Measurements from ENCODE around the gene GPR179. TPM values are rescaled to one million over a fixed set of nuclear protein-coding genes. Genes with fewer than 3 reads are reported as not detected.
"Not testable (repeated sequence)": the region's sequence is repeated elsewhere in the genome, so short reads cannot be mapped to it uniquely, and the experiment has no call there.

The GPR179 gene
- total RNA-seq, 1 donor from 2014 or later = 0.07 TPM

- TF ChIP-seq CTCF (IDR thresholded peaks at IDR 0.05) = peak; percentile 57
- no peak overlapping the region for H3K4me3 Mint-ChIP-seq
- ATAC-seq (ENCODE audit: low read depth) = peak; percentile 95
- no peak overlapping the region for H3K27ac Mint-ChIP-seq
- no peaks in the 10 kb centered on the region for H3K9me3 Mint-ChIP-seq
- H3K36me3 Mint-ChIP-seq (ENCODE audit: low read depth) = peaks cover 41% of the 10 kb centered on the region
- ChIA-PET CTCF (interaction anchor here (0.6 to 1.6 kb wide), 5 partner anchors 11 to 164 kb away, joined by 3 to 4 read pairs (median 3); no protein-coding TSS in a partner anchor), POLR2A (interaction anchor here (0.5 kb wide), 1 partner anchor 45 kb away, joined by 11 read pairs; no protein-coding TSS in a partner anchor)
- DNase-seq = peak; percentile 61
- H3K27me3 Mint-ChIP-seq = no peaks in the 10 kb centered on the region
- H3K4me1 Mint-ChIP-seq = peaks cover 17% of the 10 kb centered on the region
- intact Hi-C loops (cut with micrococcal nuclease) = no loop called here
Observed at GRCh38 chr17:38322156-38322779, 21.5 kb downstream of the GPR179 start.

GRCh38 chr17:38320482-38320881, 23.3 kb downstream of the GPR179 start:
- TF ChIP-seq CTCF (IDR thresholded peaks at IDR 0.05) = no peak
- no peaks in the 10 kb centered on the region for H3K9me3 Mint-ChIP-seq
- ChIA-PET CTCF (no interaction called here), POLR2A (no interaction called here)
- DNase-seq = no peak
- H3K27me3 Mint-ChIP-seq = no peaks in the 10 kb centered on the region
- ATAC-seq (ENCODE audit: low read depth) = no peak
- peaks cover 50% of the 10 kb centered on the region for H3K36me3 Mint-ChIP-seq (ENCODE audit: low read depth)
- no peak overlapping the region for H3K27ac Mint-ChIP-seq
- no peak overlapping the region for H3K4me3 Mint-ChIP-seq
- intact Hi-C loops (cut with micrococcal nuclease) = no loop called here
- H3K4me1 Mint-ChIP-seq = peaks cover 4% of the 10 kb centered on the region

- Mint-ChIP-seq H3K4me3 (no peak overlapping the region), H3K4me1 (no peaks in the 10 kb centered on the region), H3K27ac (no peak overlapping the region), H3K27me3 (no peaks in the 10 kb centered on the region), H3K36me3 (ENCODE audit: low read depth) (peaks cover 52% of the 10 kb centered on the region), H3K9me3 (no peaks in the 10 kb centered on the region)
- intact Hi-C loops (cut with micrococcal nuclease) = no loop called here
- no peak for ATAC-seq (ENCODE audit: low read depth)
- ChIA-PET POLR2A (no interaction called here), CTCF (no interaction called here)
- TF ChIP-seq CTCF (IDR thresholded peaks at IDR 0.05) = no peak
- no peak for DNase-seq
Observed at GRCh38 chr17:38317081-38317480, 26.7 kb downstream of the GPR179 start.

- no peak for ATAC-seq (ENCODE audit: low read depth)
- ChIA-PET POLR2A (no interaction called here), CTCF (no interaction called here)
- TF ChIP-seq CTCF (IDR thresholded peaks at IDR 0.05) = no peak
- H3K9me3 Mint-ChIP-seq = no peaks in the 10 kb centered on the region
- no peak overlapping the region for H3K27ac Mint-ChIP-seq
- no peak overlapping the region for H3K4me3 Mint-ChIP-seq
- H3K27me3 Mint-ChIP-seq = no peaks in the 10 kb centered on the region
- H3K4me1 Mint-ChIP-seq = no peaks in the 10 kb centered on the region
- no peak for DNase-seq
- intact Hi-C loops (cut with micrococcal nuclease) = no loop called here
- H3K36me3 Mint-ChIP-seq (ENCODE audit: low read depth) = peaks cover 48% of the 10 kb centered on the region
Observed at GRCh38 chr17:38315497-38315896, 28.3 kb downstream of the GPR179 start.

GRCh38 chr17:38296834-38297517, 46.8 kb downstream of the GPR179 start, which contains the start of gene MRPL45:
Gene MRPL45 (plus strand): TSS chr17:38297168. CDS start chr17:38297184, 16 bp downstream.
- H3K4me3 Mint-ChIP-seq = peak within 1 kb of the TSS; percentile 94
- POLR2A ChIA-PET = interaction anchor here (0.5 to 1.0 kb wide), 2 partner anchors 307 to 405 kb away, joined by 3 read pairs; no protein-coding TSS in a partner anchor

GRCh38 chr17:38295602-38296365, 48.0 kb downstream of the GPR179 start:
- ATAC-seq (ENCODE audit: low read depth); POLR2A ChIA-PET; DNase-seq; H3K27me3 Mint-ChIP-seq; CTCF ChIA-PET; H3K9me3 Mint-ChIP-seq; H3K4me1 Mint-ChIP-seq; H3K36me3 Mint-ChIP-seq (ENCODE audit: low read depth): not testable (repeated sequence)
- peak overlapping the region; percentile 94 for H3K4me3 Mint-ChIP-seq
- intact Hi-C loops (cut with micrococcal nuclease) = loop anchor here (5.0 kb wide), 1 partner anchor 57 kb away; the partner anchor contains the start of gene SOCS7
- peak overlapping the region; percentile 96 for H3K27ac Mint-ChIP-seq

More at GRCh38 chr17:38296834-38297517, 46.8 kb downstream of the GPR179 start, which contains the start of gene MRPL45:
- peak; percentile 91 for ATAC-seq (ENCODE audit: low read depth)
- peak; percentile 95 for DNase-seq
- CTCF ChIA-PET, H3K27me3 Mint-ChIP-seq, H3K4me1 Mint-ChIP-seq, H3K9me3 Mint-ChIP-seq: not testable (repeated sequence)
- intact Hi-C loops (cut with micrococcal nuclease) = loop anchor here (5.0 kb wide), 1 partner anchor 55 kb away; the partner anchor contains the start of gene SOCS7
- peak within 1 kb of the TSS; percentile 96 for H3K27ac Mint-ChIP-seq
- H3K36me3 Mint-ChIP-seq (ENCODE audit: low read depth) = peaks cover 18% of the 10 kb centered on the region

- DNase-seq; H3K27me3 Mint-ChIP-seq; ATAC-seq (ENCODE audit: low read depth); H3K4me1 Mint-ChIP-seq; H3K27ac Mint-ChIP-seq; POLR2A ChIA-PET; H3K9me3 Mint-ChIP-seq; H3K4me3 Mint-ChIP-seq; CTCF ChIA-PET; H3K36me3 Mint-ChIP-seq (ENCODE audit: low read depth); intact Hi-C loops (cut with micrococcal nuclease): not testable (repeated sequence)
Observed at GRCh38 chr17:38289760-38290159, 54.0 kb downstream of the GPR179 start.

All from activated B cell treated with CpG ODN at 0.5 μM for 24 hours (primary cell).